GM19099 (cell line): ENCODE data around the gene GIMAP8.

Source experiments
- POLR2A ChIP-seq: IDR thresholded peaks from 3 replicates; pipeline ENCODE4 v1.6.1; 2011; ENCODE audit warnings: low read depth; ENCODE audit not compliant: insufficient read length; ENCODE audit errors: extremely low read depth

Gene GIMAP8

DNA sequence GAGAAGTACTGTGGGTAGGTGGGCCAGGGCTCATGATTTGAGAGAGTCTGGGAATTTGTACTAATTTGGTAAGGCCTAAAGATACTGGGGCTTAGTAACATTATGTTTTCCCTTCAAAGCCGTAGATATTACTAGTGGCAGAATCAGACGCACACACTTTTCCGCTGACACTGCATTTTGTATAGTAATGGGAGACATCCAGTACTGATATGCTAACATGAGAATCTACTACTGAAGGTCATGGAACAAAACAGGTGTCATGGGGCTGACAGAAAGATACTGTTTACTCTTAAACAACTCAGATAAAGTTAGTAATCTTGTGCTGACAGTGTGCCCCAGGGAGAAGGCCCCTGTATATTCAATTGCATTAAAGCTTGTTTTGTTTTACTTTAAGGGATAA is 53.2 kb downstream of the GIMAP8 start:
- TF ChIP-seq POLR2A = no peak

DNA sequence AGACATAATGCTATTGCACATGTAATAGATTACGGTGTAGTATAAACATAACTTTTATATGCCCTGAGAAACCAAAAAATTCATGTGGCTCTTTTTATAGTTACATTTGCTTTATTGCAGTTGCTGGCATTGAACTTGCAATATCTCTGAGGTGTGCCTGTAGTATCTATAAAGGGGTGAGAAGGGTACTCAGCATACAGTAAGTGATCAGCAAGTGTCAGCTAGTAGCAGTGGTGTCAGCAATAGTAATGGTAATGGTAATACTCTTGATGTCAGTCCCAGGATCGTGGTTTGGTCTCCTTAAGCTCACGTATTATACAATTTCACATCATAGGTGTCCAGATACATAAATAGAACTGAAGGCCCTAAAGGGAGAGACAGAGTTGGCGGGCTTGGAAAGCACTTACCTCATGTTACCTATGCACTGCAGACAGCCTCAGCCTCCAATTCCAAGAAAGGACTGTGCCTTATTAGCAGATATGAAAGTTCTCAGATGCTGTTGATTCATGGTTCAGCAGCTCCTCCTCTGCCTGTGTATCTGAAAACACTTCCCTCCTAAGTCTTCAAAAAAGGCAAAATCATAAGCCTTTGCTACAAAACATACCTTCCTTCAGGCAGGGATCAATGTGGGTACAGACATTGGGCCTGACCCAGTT is 57.6 kb downstream of the GIMAP8 start:
- no peak for TF ChIP-seq POLR2A

- no peak for TF ChIP-seq POLR2A
Measured at GRCh38 chr7:150511048-150511447, 60.6 kb downstream of the GIMAP8 start.

GRCh38 chr7:150513758-150514157 is 63.3 kb downstream of the GIMAP8 start:
- no peak for TF ChIP-seq POLR2A

DNA sequence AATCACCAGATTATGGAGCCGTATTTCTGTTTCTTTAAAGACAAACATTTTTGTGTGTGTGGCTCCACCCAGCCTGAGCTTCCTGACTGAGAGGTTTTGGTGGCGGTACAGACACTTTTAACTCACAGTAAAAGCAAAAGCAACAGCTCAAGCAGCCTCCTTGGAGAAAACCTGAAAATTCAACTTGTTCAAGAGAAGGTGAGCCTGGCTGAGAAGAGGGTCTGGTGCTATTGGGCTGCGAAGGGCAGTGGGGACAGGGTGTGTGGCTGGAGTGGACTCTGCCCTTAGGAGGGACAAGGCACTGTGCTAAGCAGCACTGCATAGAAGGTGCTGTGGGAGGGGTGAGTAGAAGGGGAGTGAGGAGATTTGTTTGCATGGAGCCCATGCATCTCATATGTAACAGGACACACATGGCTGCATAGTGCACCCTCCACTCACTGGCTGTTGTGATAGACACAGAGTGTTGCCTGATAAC is 64.4 kb downstream of the GIMAP8 start, which contains the start of gene GIMAP7:
Gene GIMAP7 (plus strand): TSS at position 125 of the 475 bp plus-strand sequence. CDS start 5,103 bp downstream, outside the sequence.
- TF ChIP-seq POLR2A = no peak

- TF ChIP-seq POLR2A = no peak
Measured at GRCh38 chr7:150515248-150516147, 65.1 kb downstream of the GIMAP8 start.

DNA sequence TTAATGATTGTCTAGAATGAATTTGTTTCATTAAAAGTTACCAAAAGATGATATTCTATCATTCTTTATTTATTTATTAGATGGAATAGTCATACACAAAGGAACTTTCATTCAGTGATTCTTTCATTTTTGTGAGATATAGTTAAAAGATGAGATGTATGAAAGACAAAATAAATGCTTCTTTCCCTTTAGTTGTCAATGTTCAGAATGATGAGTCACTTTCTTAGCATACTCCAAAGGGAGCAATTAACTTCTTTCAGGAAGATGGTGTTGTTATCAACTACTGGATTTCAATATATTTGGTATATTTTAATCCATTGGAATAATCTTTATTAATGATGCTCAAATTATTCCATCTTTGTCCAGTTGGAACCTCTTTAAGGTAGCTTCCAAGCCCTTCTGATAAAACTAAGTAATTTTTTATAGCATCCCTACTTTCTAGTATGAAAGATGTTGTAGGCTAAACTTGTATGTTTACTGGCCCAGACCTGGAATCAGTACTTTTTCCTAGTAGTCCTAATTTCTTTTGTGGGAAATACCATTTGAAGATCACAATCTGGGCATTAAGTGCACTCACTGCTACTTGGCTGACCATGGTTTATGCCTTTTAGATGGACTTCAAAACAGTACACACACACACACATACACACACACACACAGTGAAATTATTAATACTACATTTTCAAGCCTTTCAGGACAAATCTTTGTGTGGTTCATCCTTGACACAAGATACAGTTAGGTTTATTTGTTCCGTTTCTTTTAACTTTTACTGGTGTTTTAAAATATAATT is 66.7 kb downstream of the GIMAP8 start:
- no peak for TF ChIP-seq POLR2A

DNA sequence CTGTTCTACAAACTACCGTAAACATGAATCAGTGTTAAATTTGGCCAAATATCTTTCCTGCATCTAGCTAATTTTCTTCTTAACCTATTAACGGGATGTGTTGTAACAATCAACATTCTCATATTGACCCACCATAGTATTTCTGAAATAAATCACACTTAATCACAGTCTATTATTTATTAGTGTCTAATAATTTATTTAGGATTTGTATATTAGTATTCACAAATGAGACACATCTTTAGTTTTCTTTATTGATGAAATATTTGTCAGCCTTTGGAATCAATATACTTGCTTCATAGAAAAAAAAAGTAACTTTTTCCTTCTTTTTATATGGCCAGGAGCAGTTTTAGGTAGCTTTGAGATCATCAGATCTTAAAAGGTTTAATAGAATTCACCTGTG is 68.9 kb downstream of the GIMAP8 start:
- TF ChIP-seq POLR2A = no peak

- TF ChIP-seq POLR2A = no peak
Measured at GRCh38 chr7:150520145-150520544, 69.7 kb downstream of the GIMAP8 start.

DNA sequence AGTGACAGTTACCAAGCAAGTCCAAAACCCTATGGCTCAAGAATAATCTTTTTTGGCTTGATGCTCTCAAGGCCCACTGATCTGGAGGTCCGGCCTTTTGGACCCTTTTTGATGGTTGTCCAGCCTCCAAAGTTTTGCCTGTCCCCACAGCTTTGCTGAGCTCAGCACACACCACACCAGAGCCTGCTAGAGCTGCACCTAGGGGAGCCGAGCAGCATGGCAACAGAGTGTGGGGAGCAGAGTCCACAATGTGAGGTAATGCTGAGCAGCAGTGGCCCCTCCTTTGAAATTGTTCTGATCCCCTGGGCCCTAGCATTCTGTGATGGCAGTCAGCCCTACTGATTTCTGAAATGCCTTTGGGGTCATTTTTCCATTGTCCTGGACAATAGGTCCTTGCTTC is 73.6 kb downstream of the GIMAP8 start:
- no peak for TF ChIP-seq POLR2A
